HEK293 (cell line): Measurements from ENCODE around the gene FAM219B.

Source experiments
- CTCF ChIA-PET: fragments of 350-600 bp; formaldehyde crosslinking; extraction: SDS; loops from one replicate; lab custom pipeline; 2021; ENCODE audit warnings: antibody characterized with exemption; lab: Yijun Ruan, JAX
- POLR2A ChIA-PET: fragments of 300-600 bp; formaldehyde crosslinking; extraction: SDS; loops from one replicate; lab custom pipeline; 2020; ENCODE audit warnings: antibody characterized with exemption, inconsistent platforms; lab: Yijun Ruan, JAX
- H3K27ac ChIP-seq: fragments of 200-500 bp; sonication (Bioruptor generic); 2 replicates; pipeline ENCODE4 v1.5.1; 2014; ENCODE audit warnings: low read depth, low read length, control low read depth, inconsistent platforms; ENCODE audit errors: extremely low read depth
- H3K36me3 ChIP-seq, 2 experiments: fragments of 200-500 bp in 1 of 2; sonication (Bioruptor generic) in 1 of 2; 1 replicate in 1 of 2; 2 replicates in 1 of 2; pipeline ENCODE4 v1.5.1; 2014 to 2017; ENCODE audit warnings: inconsistent platforms in 2 of 2, low read length in 2 of 2; ENCODE audit not compliant: control insufficient read depth in 2 of 2, insufficient read depth in 1 of 2
- H3K4me1 ChIP-seq: fragments of 200-500 bp; sonication (Bioruptor generic); 2 replicates; pipeline ENCODE4 v1.5.1; 2014; ENCODE audit warnings: mild to moderate bottlenecking, low read length, inconsistent platforms; ENCODE audit not compliant: control insufficient read depth, insufficient read depth
- H3K4me3 ChIP-seq: 2 replicates; pipeline ENCODE4 v1.5.1; 2011; ENCODE audit warnings: low read depth, mild to moderate bottlenecking, control low read depth, low read length, moderate library complexity
- H3K9me3 ChIP-seq: fragments of 200-500 bp; sonication (Bioruptor generic); 2 replicates; pipeline ENCODE4 v1.5.1; 2014; ENCODE audit warnings: low read depth, low read length, inconsistent platforms; ENCODE audit not compliant: control insufficient read depth, insufficient read depth
- ATF2 ChIP-seq: fragments of 450-650 bp; formaldehyde crosslinking; IDR thresholded peaks from 2 replicates; pipeline ENCODE4 v1.5.1; 2016; ENCODE audit warnings: missing biosample characterization, missing genetic modification characterization, low read depth
- EGR2 ChIP-seq: fragments of 450-650 bp; formaldehyde crosslinking; IDR thresholded peaks from 2 replicates; pipeline ENCODE4 v1.5.1; 2016; ENCODE audit warnings: low read depth, missing biosample characterization, missing genetic modification characterization
- GFI1B ChIP-seq: fragments of 450-650 bp; formaldehyde crosslinking; IDR thresholded peaks from 2 replicates; pipeline ENCODE4 v1.5.1; 2016; ENCODE audit warnings: missing biosample characterization, missing genetic modification characterization
- KLF16 ChIP-seq: fragments of 450-650 bp; formaldehyde crosslinking; IDR thresholded peaks from 2 replicates; pipeline ENCODE4 v1.5.1; 2017; ENCODE audit warnings: missing biosample characterization, missing genetic modification characterization
- OVOL3 ChIP-seq: fragments of 450-650 bp; formaldehyde crosslinking; IDR thresholded peaks from 2 replicates; pipeline ENCODE4 v1.5.1; 2016; ENCODE audit warnings: missing biosample characterization, missing genetic modification characterization
- PBX3 ChIP-seq: sonication (generic); formaldehyde crosslinking; IDR thresholded peaks from 2 replicates; pipeline ENCODE4 v1.8.1; 2022; ENCODE audit warnings: mild to moderate bottlenecking, moderate library complexity, missing genetic modification reagents
- PRDM1 ChIP-seq: fragments of 450-650 bp; formaldehyde crosslinking; IDR thresholded peaks from 2 replicates; pipeline ENCODE4; 2016; ENCODE audit warnings: missing biosample characterization, missing genetic modification characterization
- SCRT2 ChIP-seq: fragments of 450-650 bp; formaldehyde crosslinking; IDR thresholded peaks from 2 replicates; pipeline ENCODE4 v1.5.1; 2016; ENCODE audit warnings: missing biosample characterization, missing genetic modification characterization
- TCF7L2 ChIP-seq: IDR thresholded peaks from 2 replicates; pipeline ENCODE4 v1.6.1; 2011; ENCODE audit warnings: low read depth, mild to moderate bottlenecking, inconsistent platforms, low read length, moderate library complexity, borderline replicate concordance
- TRIM28 ChIP-seq: IDR thresholded peaks from 2 replicates; pipeline ENCODE4 v1.6.1; 2011; ENCODE audit warnings: low read length, control low read depth, borderline replicate concordance
- ZBTB17 ChIP-seq: fragments of 450-650 bp; formaldehyde crosslinking; IDR thresholded peaks from 2 replicates; pipeline ENCODE4 v1.5.1; 2016; ENCODE audit warnings: missing biosample characterization, missing genetic modification characterization
- ZBTB26 ChIP-seq: fragments of 450-650 bp; formaldehyde crosslinking; optimal IDR thresholded peaks from 2 replicates; pipeline ENCODE3; 2016; ENCODE audit warnings: missing biosample characterization, mild to moderate bottlenecking, missing genetic modification characterization
- ZBTB48 ChIP-seq: fragments of 450-650 bp; formaldehyde crosslinking; IDR thresholded peaks from 2 replicates; pipeline ENCODE4 v1.5.1; 2016; ENCODE audit warnings: missing biosample characterization, missing genetic modification characterization
- ZBTB7A ChIP-seq: fragments of 450-650 bp; formaldehyde crosslinking; IDR thresholded peaks from 2 replicates; pipeline ENCODE4 v1.5.1; 2016; ENCODE audit warnings: low read depth, missing biosample characterization, missing genetic modification characterization
- ZFHX2 ChIP-seq: fragments of 450-650 bp; formaldehyde crosslinking; conservative IDR thresholded peaks from 2 replicates; pipeline ENCODE4 v1.5.1; 2016; ENCODE audit warnings: missing biosample characterization, missing genetic modification characterization
- ZIC2 ChIP-seq: fragments of 450-650 bp; formaldehyde crosslinking; IDR thresholded peaks from 2 replicates; pipeline ENCODE4 v1.5.1; 2016; ENCODE audit warnings: missing biosample characterization, missing genetic modification characterization
- ZNF175 ChIP-seq: fragments of 450-650 bp; formaldehyde crosslinking; IDR thresholded peaks from 2 replicates; pipeline ENCODE4 v1.5.1; 2016; ENCODE audit warnings: missing biosample characterization, missing genetic modification characterization
- ZNF2 ChIP-seq: fragments of 450-650 bp; formaldehyde crosslinking; IDR thresholded peaks from 2 replicates; pipeline ENCODE4 v1.5.1; 2016; ENCODE audit warnings: missing biosample characterization, missing genetic modification characterization
- ZNF239 ChIP-seq: fragments of 450-650 bp; formaldehyde crosslinking; IDR thresholded peaks from 2 replicates; pipeline ENCODE4 v1.5.1; 2016; ENCODE audit warnings: missing biosample characterization, missing genetic modification characterization
- ZNF335 ChIP-seq: fragments of 450-650 bp; formaldehyde crosslinking; conservative IDR thresholded peaks from 2 replicates; pipeline ENCODE4 v1.5.1; 2016; ENCODE audit warnings: missing biosample characterization, missing genetic modification characterization
- ZNF558 ChIP-seq: fragments of 450-650 bp; formaldehyde crosslinking; IDR thresholded peaks from 2 replicates; pipeline ENCODE4 v1.5.1; 2016; ENCODE audit warnings: missing biosample characterization, missing genetic modification characterization
- ZNF580 ChIP-seq: fragments of 450-650 bp; formaldehyde crosslinking; IDR thresholded peaks from 2 replicates; pipeline ENCODE4 v1.5.1; 2016; ENCODE audit warnings: missing biosample characterization, missing genetic modification characterization
- ZNF600 ChIP-seq: fragments of 450-650 bp; formaldehyde crosslinking; IDR thresholded peaks from 2 replicates; pipeline ENCODE4 v1.5.1; 2016; ENCODE audit warnings: missing biosample characterization, missing genetic modification characterization
- ZNF629 ChIP-seq: fragments of 450-650 bp; formaldehyde crosslinking; IDR thresholded peaks from 2 replicates; pipeline ENCODE4 v1.5.1; 2017; ENCODE audit warnings: missing biosample characterization, missing genetic modification characterization
- TF ChIP-seq, protein P1 (sequence below): fragments of 450-650 bp; formaldehyde crosslinking; IDR thresholded peaks from 2 replicates; pipeline ENCODE4 v1.5.1; 2016; ENCODE audit warnings: missing biosample characterization, missing genetic modification characterization
- TF ChIP-seq, protein P2 (sequence below): fragments of 450-650 bp; formaldehyde crosslinking; IDR thresholded peaks from 2 replicates; pipeline ENCODE4 v1.5.1; 2016; ENCODE audit warnings: missing biosample characterization, missing genetic modification characterization, borderline replicate concordance
- TF ChIP-seq, protein P3 (sequence below): fragments of 450-650 bp; formaldehyde crosslinking; IDR thresholded peaks from 2 replicates; pipeline ENCODE4 v1.5.1; 2016; ENCODE audit warnings: missing biosample characterization, missing genetic modification characterization

Gene FAM219B

DNA sequence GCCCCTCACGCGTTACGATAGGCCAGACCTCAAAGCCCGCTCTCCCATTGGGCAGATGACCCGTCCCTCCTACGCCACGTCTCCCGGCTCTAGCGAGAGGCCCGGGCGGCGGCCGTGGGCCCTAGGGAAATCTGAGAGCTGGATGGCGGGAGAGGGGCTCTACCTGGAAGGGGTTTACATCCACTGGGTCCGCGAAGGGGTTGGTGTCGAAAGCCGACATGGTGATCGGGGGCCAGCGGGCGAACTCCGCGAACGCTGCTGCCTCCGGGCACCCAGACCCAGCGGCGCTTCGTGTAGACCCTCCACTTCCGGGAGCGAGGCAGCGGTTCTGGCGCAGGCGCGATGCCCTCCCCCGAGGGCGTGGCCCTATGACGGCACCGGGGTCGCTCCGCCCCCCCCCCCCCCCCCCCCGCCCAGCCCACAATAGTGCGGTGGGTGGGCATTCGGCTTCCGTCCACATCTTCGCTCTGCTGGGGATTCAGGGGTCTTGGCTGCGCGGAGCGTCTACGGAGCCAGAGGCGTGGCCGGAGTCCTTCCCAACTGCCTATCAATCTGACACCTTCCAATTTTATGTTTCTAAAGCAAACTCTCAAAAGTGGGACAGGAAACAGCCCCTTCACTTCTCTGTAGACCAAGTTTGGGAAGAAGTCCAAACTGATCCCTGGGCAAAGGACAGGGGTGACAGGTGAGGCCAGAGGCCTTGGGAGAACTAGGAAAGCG lies 33.5 kb downstream of the FAM219B start, which contains the start of gene SCAMP2:
Gene SCAMP2 (minus strand): TSS at position 330 of the 720 bp plus-strand sequence. CDS start 110 bp downstream, at position 220.
- Histone ChIP-seq H3K36me3 (peaks cover 8 to 18% of the 10 kb centered on the region in 2 experiments; a peak in 2 of 3 replicates), H3K4me1 (peaks cover 7% of the 10 kb centered on the region), H3K27ac (peak within 1 kb of the TSS; percentile 74), H3K4me3 (peak within 1 kb of the TSS; percentile 96), H3K9me3 (no peaks in the 10 kb centered on the region)
- ChIA-PET POLR2A (interaction anchor here (0.6 to 4.3 kb wide), 8 partner anchors 11 to 84 kb away, joined by 3 to 12 read pairs (median 4); partner anchors contain the start of genes FAM219B, MPI and RPP25), CTCF (interaction anchor here (0.6 to 1.4 kb wide), 3 partner anchors 9 to 112 kb away, joined by 3 to 4 read pairs (median 3); no protein-coding TSS in a partner anchor)
- TF ChIP-seq ZNF600, result peak; percentile 21; the same call in 1 of the 2 replicates
- TF ChIP-seq, protein P1, sequence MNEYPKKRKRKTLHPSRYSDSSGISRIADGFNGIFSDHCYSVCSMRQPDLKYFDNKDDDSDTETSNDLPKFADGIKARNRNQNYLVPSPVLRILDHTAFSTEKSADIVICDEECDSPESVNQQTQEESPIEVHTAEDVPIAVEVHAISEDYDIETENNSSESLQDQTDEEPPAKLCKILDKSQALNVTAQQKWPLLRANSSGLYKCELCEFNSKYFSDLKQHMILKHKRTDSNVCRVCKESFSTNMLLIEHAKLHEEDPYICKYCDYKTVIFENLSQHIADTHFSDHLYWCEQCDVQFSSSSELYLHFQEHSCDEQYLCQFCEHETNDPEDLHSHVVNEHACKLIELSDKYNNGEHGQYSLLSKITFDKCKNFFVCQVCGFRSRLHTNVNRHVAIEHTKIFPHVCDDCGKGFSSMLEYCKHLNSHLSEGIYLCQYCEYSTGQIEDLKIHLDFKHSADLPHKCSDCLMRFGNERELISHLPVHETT (tag by site-specific recombination), result 0 out of 2 replicates have a peak, but pooled peaks have one; percentile 57
- TF ChIP-seq PRDM1, result no peak
- TF ChIP-seq ZNF335 (tag by site-specific recombination), result peak; percentile 98
- TF ChIP-seq, protein P2, sequence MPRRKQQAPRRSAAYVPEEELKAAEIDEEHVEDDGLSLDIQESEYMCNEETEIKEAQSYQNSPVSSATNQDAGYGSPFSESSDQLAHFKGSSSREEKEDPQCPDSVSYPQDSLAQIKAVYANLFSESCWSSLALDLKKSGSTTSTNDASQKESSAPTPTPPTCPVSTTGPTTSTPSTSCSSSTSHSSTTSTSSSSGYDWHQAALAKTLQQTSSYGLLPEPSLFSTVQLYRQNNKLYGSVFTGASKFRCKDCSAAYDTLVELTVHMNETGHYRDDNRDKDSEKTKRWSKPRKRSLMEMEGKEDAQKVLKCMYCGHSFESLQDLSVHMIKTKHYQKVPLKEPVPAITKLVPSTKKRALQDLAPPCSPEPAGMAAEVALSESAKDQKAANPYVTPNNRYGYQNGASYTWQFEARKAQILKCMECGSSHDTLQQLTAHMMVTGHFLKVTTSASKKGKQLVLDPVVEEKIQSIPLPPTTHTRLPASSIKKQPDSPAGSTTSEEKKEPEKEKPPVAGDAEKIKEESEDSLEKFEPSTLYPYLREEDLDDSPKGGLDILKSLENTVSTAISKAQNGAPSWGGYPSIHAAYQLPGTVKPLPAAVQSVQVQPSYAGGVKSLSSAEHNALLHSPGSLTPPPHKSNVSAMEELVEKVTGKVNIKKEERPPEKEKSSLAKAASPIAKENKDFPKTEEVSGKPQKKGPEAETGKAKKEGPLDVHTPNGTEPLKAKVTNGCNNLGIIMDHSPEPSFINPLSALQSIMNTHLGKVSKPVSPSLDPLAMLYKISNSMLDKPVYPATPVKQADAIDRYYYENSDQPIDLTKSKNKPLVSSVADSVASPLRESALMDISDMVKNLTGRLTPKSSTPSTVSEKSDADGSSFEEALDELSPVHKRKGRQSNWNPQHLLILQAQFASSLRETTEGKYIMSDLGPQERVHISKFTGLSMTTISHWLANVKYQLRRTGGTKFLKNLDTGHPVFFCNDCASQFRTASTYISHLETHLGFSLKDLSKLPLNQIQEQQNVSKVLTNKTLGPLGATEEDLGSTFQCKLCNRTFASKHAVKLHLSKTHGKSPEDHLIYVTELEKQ (tag by site-specific recombination), result peak; percentile 68; the same call in 1 of the 2 replicates
- peak; percentile 92 for TF ChIP-seq ZBTB7A (tag by site-specific recombination)
- TF ChIP-seq ZNF558, result no peak
- no peak for TF ChIP-seq TCF7L2
- TF ChIP-seq KLF16, result peak; percentile 91
- peak; percentile 38 for TF ChIP-seq ZIC2
- TF ChIP-seq, protein P3, sequence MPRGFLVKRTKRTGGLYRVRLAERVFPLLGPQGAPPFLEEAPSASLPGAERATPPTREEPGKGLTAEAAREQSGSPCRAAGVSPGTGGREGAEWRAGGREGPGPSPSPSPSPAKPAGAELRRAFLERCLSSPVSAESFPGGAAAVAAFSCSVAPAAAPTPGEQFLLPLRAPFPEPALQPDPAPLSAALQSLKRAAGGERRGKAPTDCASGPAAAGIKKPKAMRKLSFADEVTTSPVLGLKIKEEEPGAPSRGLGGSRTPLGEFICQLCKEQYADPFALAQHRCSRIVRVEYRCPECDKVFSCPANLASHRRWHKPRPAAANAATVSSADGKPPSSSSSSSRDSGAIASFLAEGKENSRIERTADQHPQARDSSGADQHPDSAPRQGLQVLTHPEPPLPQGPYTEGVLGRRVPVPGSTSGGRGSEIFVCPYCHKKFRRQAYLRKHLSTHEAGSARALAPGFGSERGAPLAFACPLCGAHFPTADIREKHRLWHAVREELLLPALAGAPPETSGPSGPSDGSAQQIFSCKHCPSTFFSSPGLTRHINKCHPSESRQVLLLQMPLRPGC (tag by site-specific recombination), result peak; percentile 75
- TF ChIP-seq ZNF175 (tag by site-specific recombination), result no peak
- TF ChIP-seq ZBTB48 (tag by site-specific recombination), result no peak
- peak; percentile 31 for TF ChIP-seq ZBTB26 (tag by site-specific recombination)
- TF ChIP-seq GFI1B (tag by site-specific recombination), result no peak
- TF ChIP-seq ZBTB17 (tag by site-specific recombination), result peak; percentile 78
- peak; percentile 75 for TF ChIP-seq ATF2
- peak; percentile 66 for TF ChIP-seq ZFHX2 (tag by site-specific recombination)
- 0 out of 2 replicates have a peak, but pooled peaks have one; percentile 65 for TF ChIP-seq OVOL3 (tag by site-specific recombination)
- TF ChIP-seq ZNF2 (tag by site-specific recombination), result peak; percentile 77
- TF ChIP-seq ZNF239 (tag by site-specific recombination), result no peak
- peak; percentile 88 for TF ChIP-seq ZNF580 (tag by site-specific recombination)
- peak; percentile 86 for TF ChIP-seq ZNF629
- TF ChIP-seq TRIM28, result peak; percentile 25; the same call in 1 of the 2 replicates
- peak; percentile 66; the same call in 1 of the 2 replicates for TF ChIP-seq SCRT2 (tag by site-specific recombination)
- TF ChIP-seq EGR2 (tag by site-specific recombination), result peak; percentile 75
- TF ChIP-seq PBX3 (CRISPR knock-in tag), result peak; percentile 93
